Ovary (tissue), 9 donors: Measurements from ENCODE around the gene DIS3L2. TPM values are rescaled to one million over a fixed set of nuclear protein-coding genes. Genes with fewer than 3 reads are reported as not detected.
A peak's percentile ranks its signal among the peaks of the same experiment; 100 is the strongest.

ENCODE experiments used
- DNase-seq, 5 donors: peaks; one replicate each; pipeline ENCODE4 v3.0.0-alpha.2; 2019 to 2020
- H3K27ac ChIP-seq, 2 donors: fragments of 200-600 bp; one replicate each; pipeline versions ENCODE4 v1.5.1 to v1.8.0; 2019 to 2022
- H3K27me3 ChIP-seq: fragments of 200-600 bp; one replicate; pipeline ENCODE4 v1.8.0; 2022
- H3K36me3 ChIP-seq: fragments of 200-600 bp; sonication (generic); one replicate; pipeline ENCODE4 v1.5.1; 2019
- H3K4me1 ChIP-seq: one replicate; pipeline ENCODE4 v1.8.1; 2013; ENCODE audit warnings: mild to moderate bottlenecking, moderate library complexity; ENCODE audit not compliant: insufficient read depth
- H3K4me3 ChIP-seq: fragments of 200-600 bp; sonication (generic); one replicate; pipeline ENCODE4 v1.5.1; 2017
- H3K9me3 ChIP-seq, 2 donors: fragments of 200-600 bp in 1 of 2; sonication (generic) in 1 of 2; one replicate each; pipeline versions ENCODE4 v1.5.1 to v1.8.1; 2013 to 2019; ENCODE audit warnings: mild to moderate bottlenecking in 1 of 2, moderate library complexity in 1 of 2
- EP300 ChIP-seq: sonication (generic); formaldehyde crosslinking; IDR thresholded peaks from one replicate; pipeline ENCODE4 v1.6.1; 2017; ENCODE audit warnings: antibody characterized with exemption
- POLR2A ChIP-seq: fragments of 450-650 bp; IDR thresholded peaks from one replicate; pipeline ENCODE4 v1.6.1; 2017; ENCODE audit warnings: antibody characterized with exemption, mild to moderate bottlenecking, moderate library complexity
- WGBS, 3 donors: extraction: QIAGEN DNeasy Blood & Tissue Kit in 1 of 3; methylation state at CpG; one replicate each; pipeline versions ENCODE4 v1.1.5 to v1.1.7; 2013 to 2017; 5-methylcytosine and 5-hydroxymethylcytosine counted together
- intact Hi-C, 4 donors: fragments of 100-400 bp; cut with DNase I; formaldehyde crosslinking; loops; one replicate each; pipeline versions ENCODE4 v1.11.0 to v1.15.1; 2022 to 2023
- polyA plus RNA-seq, 2 donors: library from polyadenylated mRNA; stranded (reverse); fragments of 200-250 nt in 1 of 2; fragments of 350-450 nt in 1 of 2; fragmentation: Illumina TruSeq in 1 of 2; extraction: RNeasy Lipid Tissue Mini Kit (QIAGEN cat#74804) in 1 of 2; gene quantifications; one replicate each; pipeline ENCODE4 v1.2.3, GENCODE V29; 2013 to 2014
- total RNA-seq, 7 donors: library from RNA; depleted of rRNA in 2 of 7; stranded (reverse); fragments of >200 nt in 2 of 7; fragmentation: NEBNext Ultra II Directional in 3 of 7; extraction: Animal tissue kit (Norgen Biotek cat#: 25700) in 3 of 7; gene quantifications; one replicate each; pipeline versions ENCODE4 v1.1.0 to v1.2.4, GENCODE V29; 2016 to 2023
- TF ChIP-seq, protein P1 (sequence below), 3 donors: fragments of 450-650 bp in 2 of 3; fragments of 200-600 bp in 1 of 3; IDR thresholded peaks; one replicate each; pipeline versions ENCODE4 v1.5.1 to v1.8.0; 2016 to 2022; ENCODE audit warnings: antibody characterized with exemption in 3 of 3, mild to moderate bottlenecking in 1 of 3
- donor health status: DM: no; HTN: no; CAD: no; lungs with moderate emphysema.
- donor health status: DM: no; HTN: no; CAD: no.
- donor health status: Bipolar disorder and iron deficiency.
- donor health status: DM: yes; HTN: yes; CAD: no.
- donor health status: DM: no; HTN: no; CAD: no.
- donor health status: DM: yes; HTN: yes; CAD: no.

The DIS3L2 gene
- total and polyA plus RNA-seq, 9 donors: 18.2 to 52.0 (median 32.8) TPM

DNA sequence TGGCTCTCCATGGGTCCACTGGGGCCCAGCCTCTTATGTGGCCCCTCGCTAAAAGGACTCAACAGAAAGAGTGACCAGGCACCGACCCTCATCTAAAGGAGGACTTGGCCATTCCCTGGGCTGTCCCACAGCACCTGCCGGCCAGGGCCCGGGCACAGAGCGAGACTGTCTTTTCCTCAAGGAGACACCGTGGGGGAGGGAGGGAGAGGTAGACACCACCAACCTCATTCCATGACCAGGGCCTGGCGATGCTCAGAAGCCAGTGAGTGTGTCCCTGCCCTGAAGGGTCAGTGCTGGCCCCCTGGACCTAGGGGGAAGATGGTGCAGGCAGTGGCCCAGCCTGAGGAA is 377.2 kb downstream of the DIS3L2 start:
- intact Hi-C loops: no loop called here
- Histone ChIP-seq H3K27ac (no peak overlapping the region), H3K4me3 (no peak overlapping the region), H3K4me1 (no peaks in the 10 kb centered on the region), H3K9me3 (no peaks in the 10 kb centered on the region), H3K36me3 (no peaks in the 10 kb centered on the region), H3K27me3 (no peaks in the 10 kb centered on the region)
- TF ChIP-seq POLR2A (no peak), EP300 (no peak)
- TF ChIP-seq, protein P1, sequence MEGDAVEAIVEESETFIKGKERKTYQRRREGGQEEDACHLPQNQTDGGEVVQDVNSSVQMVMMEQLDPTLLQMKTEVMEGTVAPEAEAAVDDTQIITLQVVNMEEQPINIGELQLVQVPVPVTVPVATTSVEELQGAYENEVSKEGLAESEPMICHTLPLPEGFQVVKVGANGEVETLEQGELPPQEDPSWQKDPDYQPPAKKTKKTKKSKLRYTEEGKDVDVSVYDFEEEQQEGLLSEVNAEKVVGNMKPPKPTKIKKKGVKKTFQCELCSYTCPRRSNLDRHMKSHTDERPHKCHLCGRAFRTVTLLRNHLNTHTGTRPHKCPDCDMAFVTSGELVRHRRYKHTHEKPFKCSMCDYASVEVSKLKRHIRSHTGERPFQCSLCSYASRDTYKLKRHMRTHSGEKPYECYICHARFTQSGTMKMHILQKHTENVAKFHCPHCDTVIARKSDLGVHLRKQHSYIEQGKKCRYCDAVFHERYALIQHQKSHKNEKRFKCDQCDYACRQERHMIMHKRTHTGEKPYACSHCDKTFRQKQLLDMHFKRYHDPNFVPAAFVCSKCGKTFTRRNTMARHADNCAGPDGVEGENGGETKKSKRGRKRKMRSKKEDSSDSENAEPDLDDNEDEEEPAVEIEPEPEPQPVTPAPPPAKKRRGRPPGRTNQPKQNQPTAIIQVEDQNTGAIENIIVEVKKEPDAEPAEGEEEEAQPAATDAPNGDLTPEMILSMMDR (IDR thresholded peaks at IDR 0.05): no peak
- WGBS, 3 donors: 90 to 96% (median 90%) methylated on average over 7 of the region's 7 CpGs
- peak in 2 of 5 donors; percentile 15 to 25 for DNase-seq

DNA sequence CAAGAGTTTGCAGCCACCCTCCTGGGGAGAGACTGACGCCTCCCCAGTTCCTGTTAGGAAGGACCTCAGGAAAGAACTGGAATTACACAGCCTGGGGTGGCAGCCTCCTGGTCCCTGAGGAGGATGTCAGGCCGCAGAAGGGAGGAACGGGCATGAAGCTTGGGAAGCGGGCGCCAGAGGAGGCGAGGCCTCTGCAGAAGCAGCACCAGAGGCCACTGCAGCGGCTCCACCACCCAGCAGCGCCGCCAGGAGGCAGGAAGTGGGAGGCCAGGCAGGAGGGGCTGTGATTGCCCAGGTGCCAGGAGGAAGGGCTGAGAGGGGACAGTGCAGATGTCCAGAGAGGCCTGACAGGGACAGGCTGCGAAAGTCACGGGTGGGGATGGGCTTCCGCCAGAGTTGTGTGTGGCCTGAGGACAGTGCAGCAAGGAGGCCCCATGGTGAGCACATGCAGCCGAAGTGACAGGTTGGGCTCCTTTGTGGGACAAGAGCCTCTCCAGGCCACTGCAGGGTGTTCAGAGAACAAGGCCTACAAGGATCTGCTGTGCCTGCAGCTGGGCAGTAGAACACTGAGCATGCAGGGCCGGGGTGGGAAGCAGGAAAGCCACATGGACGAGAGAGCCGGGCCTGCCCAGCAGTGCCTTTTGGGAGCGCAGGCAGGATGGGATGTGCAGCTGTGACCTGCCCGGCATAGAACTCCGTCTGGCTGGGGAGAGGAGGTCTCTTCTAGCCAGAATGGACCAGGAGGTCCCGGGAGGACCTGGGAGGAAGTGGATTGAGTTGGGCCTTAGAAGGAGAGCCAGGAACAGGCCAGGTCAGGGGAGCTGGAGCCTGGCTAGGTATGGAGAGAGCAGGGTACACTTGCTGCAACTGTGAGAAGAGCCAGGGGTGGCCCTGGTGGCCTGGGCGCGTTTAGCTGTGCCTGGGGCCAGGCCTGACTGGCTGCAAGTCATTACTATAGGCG is 377.9 kb downstream of the DIS3L2 start:
- Histone ChIP-seq H3K4me1 (no peaks in the 10 kb centered on the region), H3K27me3 (no peaks in the 10 kb centered on the region), H3K27ac (no peak overlapping the region), H3K9me3 (no peaks in the 10 kb centered on the region), H3K36me3 (no peaks in the 10 kb centered on the region), H3K4me3 (no peak overlapping the region)
- 84 to 88% (median 85%) methylated on average over 23 of the region's 23 CpGs for whole genome bisulfite sequencing, 3 donors
- TF ChIP-seq EP300 (no peak), POLR2A (no peak)
- TF ChIP-seq, protein P1 (IDR thresholded peaks at IDR 0.05): no peak
- intact Hi-C loops: no loop called here
- DNase-seq: peak in 2 of 5 donors; percentile 16 to 28

DNA sequence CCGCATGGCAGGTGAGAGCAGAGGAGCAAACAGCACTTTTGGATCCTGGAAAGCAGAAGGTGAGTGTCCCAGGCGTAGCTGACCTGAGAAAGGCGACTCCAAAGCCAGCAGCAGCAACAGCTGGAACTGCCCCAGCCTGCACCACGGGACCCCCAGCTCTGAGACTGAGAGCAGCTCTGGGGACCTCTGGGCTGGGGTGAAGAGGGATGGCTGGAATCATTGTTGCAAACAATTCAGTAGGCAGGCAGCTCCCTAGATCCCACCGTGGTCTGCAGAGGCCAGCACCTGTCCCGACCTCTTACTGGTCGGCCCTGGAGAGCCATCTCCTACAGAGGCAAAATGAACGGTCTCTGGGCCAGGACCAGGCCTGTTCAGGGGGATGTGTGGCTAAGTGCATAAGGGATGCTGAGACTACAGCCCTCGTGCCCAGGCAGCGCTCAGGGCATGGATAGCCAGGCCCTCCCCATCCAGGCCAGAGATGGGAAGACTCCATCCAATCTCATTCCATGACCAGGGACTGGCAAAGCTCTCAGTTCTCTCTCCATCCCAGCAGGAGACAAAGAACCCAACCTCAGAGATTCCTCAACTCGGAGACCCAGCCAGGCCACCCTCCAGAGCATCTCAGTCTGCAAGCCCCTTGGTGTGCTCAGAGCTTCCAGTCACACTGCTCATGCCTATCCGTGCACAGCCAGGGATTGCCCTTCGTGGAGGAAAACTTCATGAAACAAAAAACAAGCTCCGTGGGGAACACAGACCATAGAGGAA is 378.8 kb downstream of the DIS3L2 start:
- H3K36me3 ChIP-seq: no peaks in the 10 kb centered on the region

More for the DNA sequence above, 378.8 kb downstream of the DIS3L2 start:
- Histone ChIP-seq H3K27ac (no peak overlapping the region), H3K4me1 (no peaks in the 10 kb centered on the region), H3K9me3 (no peaks in the 10 kb centered on the region), H3K4me3 (no peak overlapping the region), H3K27me3 (no peaks in the 10 kb centered on the region)
- TF ChIP-seq EP300: no peak
- TF ChIP-seq POLR2A: no peak
- TF ChIP-seq, protein P1 (IDR thresholded peaks at IDR 0.05): no peak
- DNase-seq: peak in 2 of 5 donors; percentile 8 to 21
- intact Hi-C loops: no loop called here
- 87 to 94% (median 88%) methylated on average over 14 of the region's 14 CpGs for WGBS, 3 donors
